Stimulated activated CD4-positive, alpha-beta T cell treated with anti-CD3 and anti-CD28 coated beads, Interleukin-12 subunit alpha, Interleukin-12 subunit beta, amount 100 ng/mL, for 24 hours (primary cell): ENCODE results near the gene LRFN3.
"Not testable (repeated sequence)": the region's sequence is repeated elsewhere in the genome, so short reads cannot be mapped to it uniquely, and the experiment has no call there.

Experiments
- DNase-seq, 2 experiments: peaks; one replicate each; pipeline ENCODE4 v3.0.0-alpha.2; 2020; ENCODE audit warnings: low read depth in 2 of 2

The LRFN3 gene

GRCh38 chr19:35905178-35905727, 30.9 kb upstream of the LRFN3 start:
- DNase-seq: no peak

DNA sequence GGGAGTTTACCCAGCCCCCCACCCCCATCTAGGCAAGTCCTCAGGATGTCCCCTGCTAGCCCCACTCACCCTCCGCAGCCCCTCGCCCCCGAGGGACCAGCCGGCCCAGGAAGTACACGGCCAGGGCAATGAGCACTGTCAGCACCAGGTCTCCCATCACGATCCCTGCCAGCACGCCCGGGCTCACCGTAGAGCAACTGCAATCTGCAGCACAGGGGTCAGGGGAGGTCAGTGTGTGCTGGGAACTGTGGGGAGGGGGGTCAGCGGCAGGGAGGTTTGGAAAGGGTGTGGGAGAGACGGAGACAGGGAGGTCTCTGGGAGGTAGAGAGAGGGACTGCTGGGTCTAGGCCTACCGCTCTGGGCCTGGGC, 28.8 kb upstream of the LRFN3 start:
- DNase-seq: no peak

DNA sequence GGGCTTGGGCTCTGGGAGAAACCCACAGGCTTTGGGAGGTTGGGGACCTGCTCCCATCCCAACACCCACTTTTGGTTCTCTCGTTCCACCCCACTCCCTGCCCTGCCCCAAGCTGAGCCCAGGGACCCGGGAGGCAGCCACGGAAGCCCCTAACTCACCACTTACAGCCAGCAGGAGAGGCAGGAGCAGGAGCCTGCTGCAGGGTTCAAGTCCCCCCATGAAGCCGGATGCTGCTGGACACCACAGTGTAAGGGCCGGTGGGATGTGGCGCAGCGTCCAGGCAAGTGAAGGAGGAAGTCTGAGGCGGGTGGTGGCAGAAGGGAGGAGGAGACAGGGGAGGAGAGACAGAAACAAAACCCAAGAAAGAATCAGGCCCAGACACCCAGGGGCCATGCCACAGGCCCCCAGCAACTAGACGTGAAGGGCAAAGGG, 28.1 kb upstream of the LRFN3 start, which contains the start of gene TYROBP:
TSS of gene TYROBP (minus strand) at position 286 of the 432 bp plus-strand sequence. CDS start at position 219, 67 bp downstream.
- no peak for DNase-seq

DNA sequence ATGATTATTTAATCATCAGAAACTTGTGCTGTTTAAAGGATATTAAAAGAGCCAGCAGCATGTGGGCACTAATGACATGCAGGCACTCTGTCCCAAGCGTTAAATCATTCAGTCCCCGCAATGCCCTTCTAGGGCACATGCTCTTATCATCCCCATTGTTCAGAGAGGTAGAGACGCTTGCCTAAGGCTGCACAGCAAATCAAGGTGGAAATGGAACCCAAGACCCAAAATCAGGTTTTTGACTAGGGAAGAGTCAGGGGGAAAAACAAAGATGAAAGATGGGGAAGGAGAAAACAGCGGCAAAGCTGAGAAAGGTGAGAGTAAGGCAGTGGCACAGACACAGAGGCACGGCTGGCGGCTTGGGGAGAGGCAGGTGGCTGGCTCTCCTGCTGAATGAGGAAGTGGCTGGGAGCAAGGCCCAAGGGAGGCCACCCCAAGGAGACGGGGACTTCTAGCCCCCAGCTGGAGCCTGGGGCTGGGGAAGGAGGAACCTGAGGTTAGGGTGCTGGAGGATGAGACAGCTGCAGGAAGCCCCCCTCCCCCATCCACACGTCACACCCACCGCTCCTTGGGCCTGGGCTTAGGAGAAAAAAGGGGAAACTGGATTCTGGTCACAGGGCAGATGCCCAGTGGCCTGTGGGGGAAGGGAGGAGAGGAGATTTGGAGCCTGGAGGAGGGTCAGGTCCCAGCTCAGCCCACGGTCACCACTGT, 27.0 kb upstream of the LRFN3 start:
- DNase-seq: no peak

- DNase-seq: no peak
These were observed 26.5 kb upstream of the LRFN3 start for GRCh38 chr19:35909684-35910035.

DNA sequence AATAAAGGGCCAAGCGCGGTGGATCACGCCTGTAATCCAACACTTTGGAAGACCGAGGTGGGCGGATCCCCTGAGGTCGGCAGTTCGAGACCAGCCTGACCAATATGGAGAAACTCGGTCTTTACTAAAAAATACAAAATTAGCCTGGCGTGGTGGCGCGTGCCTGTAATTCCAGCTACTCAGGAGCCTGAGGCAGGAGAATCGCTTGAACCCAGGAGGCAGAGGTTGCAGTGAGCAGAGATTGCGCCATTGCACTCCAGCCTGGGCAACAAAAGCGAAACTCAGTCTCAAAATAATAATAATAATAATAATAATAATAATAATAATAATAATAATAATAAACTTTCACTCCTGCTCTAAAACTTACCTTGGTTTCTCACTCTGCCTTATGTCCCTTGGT, 25.8 kb upstream of the LRFN3 start:
- DNase-seq: not testable (repeated sequence)

GRCh38 chr19:35911173-35911572, 25.0 kb upstream of the LRFN3 start:
- DNase-seq: no peak

DNA sequence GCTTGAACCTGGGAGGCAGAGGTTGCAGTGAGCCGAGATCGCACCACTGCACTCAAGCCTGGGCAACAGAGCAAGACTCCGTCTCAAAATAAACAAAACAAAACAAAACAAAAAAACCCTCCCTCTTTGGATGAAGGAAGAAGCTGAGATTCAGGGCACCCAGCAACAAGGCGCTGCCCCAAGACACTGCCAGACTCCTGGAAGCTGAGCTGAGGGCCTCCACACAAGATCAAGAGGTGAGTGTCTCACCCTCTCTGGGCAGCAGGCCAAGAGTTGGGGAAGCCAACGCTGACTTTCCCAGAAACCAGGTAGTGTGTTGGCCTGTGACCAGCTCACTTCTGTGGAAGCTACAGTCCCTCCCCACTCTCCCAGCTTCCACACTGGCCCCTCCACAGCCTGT, 24.4 kb upstream of the LRFN3 start:
- DNase-seq: no peak

DNA sequence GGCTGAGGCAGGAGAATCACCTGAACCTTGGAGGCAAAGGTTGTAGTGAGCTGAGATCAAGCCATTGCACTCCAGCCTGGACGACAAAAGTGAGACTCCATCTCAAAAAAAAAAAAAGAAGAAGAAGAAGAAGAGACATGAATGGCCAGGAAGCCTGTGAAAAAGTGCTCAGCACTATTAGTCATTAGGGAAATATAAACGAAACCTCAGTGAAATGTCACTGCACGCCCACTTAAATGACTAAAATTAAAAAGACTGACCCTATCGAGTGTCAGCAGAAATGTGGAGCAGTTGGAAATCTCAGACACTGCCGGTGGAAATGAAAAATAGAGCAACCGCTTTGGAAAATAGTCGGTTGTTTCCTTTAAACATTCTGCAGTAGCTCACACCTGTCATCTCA, 22.6 kb upstream of the LRFN3 start:
- no peak for DNase-seq

- no peak for DNase-seq
These were observed 20.7 kb upstream of the LRFN3 start for GRCh38 chr19:35915443-35915842.

DNA sequence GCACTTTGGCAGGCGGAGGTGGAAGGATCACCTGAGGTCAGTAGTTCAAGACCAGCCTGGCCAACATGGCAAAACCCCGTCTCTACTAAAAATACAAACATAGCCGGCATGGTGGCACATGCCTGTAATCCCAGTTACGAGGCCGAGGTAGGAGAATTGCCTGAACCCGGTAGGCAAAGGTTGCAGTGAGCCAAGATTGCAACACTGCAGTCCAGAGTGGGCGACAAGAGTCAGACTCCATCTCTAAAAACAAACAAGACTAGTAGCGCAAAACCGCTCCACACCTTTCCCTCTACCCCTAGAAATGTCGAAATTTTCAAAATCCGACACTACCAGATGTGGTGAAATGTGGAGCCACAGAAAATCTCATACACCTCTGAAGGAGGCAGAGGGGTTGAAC, 16.9 kb upstream of the LRFN3 start:
- no peak for DNase-seq

DNA sequence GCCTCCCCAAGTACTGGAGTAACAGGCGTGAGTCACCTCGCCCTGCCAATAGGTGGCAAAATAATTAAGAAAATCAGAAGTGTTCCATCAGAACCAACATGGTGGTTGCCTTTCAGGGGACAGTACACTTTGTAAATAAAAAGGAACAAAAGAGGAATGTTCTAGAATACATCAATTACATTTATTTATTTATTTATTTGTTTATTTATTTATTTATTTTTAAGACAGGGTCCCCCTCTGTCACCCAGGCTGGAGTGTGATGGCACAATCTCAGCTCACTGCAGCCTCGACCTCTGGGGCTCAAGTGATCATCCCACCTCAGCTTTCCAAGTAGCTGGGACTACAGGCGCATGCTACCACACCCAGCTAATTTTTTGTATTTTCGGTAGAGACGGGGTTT, 15.2 kb upstream of the LRFN3 start:
- DNase-seq: no peak

DNA sequence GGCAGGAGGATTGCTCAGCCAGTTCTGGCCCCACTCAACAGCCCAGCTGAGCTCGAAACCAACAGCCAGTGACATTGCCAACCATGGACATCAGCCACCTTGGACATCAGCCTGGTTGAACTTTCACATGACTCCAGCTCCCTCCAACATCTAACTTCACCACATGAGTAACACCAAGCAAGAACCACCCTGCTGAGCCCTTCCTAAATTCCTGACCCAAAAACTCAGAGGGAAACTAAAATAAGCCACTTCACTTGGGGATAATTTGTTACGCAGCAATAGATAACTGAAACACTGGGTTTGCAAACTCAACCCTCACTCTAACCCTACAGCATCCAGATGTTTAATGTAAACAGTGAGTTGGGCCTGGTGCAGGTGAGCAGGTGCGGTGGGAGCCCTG, 10.7 kb upstream of the LRFN3 start:
- DNase-seq: no peak

DNA sequence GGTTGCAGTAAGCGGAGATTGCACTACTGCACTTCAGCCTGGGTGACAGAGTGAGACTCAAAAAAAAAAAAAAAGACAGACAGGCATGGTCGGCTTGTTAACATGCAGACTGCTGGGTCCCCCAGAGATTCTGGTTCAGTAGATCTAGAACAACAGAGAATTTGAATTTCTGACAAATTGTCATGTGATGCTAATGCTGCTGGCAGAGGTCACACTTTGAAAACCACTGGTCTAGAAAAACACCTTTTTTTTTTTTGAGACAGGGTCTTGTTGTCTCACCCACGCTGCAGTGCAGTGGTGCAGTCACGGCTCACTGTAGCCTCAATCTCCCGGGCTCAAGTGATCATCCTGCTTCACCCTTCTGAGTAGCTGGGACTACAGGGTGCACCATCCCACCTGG, 7.7 kb upstream of the LRFN3 start:
- DNase-seq: no peak

DNA sequence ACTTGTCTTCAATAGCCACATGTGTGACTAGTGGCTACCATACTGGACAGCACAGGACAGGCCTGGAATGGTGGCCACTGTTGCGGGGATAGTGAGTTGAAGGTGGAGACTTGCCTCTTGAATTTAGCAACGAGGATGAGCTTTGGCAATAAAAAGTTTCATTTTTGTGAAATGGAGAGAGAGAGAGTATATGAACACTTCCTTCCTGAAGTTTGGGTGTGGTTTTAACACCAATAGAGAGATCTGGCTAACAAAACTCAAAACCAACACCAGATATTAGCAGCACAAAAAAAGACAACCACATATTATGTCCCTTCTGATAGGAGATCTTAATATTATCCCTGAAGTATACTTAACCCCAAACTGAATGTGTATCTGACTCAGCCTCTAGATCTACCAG, 6.3 kb upstream of the LRFN3 start:
- DNase-seq: no peak

- peak; percentile 98 for DNase-seq
These were observed 4.9 kb upstream of the LRFN3 start for GRCh38 chr19:35931161-35931873.

- DNase-seq: no peak
These were observed 4.3 kb upstream of the LRFN3 start for GRCh38 chr19:35931874-35932202.

DNA sequence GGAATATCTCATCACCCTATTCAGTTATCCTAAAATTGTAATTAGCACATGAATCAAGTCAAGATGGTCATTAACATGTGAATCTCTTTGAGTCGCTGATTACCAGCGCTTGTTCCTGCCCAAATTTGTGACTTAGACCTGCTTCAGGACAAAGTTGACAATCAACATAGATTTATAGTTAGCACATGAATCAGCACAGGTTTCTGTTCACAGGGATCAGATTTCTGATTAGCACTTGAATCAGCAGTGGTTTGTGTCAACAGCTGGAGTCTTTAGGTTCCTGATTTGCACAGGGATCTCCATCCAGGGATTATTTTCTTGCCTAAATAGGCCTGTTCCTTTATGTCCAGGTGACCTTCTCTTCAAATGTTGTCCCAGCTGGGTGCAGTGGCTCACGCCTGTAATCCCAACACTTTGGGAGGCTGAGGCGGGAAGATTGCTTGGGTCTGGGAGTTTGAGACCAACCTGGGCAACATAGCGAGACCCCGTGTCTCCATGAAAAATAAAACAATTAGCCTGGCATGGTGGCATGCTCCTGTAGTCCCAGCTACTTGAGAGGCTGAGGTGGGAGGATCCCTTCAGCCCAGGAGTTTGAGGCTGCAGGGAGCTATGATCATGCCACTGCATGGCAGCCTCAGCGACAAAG, 3.8 kb upstream of the LRFN3 start:
- no peak for DNase-seq

DNA sequence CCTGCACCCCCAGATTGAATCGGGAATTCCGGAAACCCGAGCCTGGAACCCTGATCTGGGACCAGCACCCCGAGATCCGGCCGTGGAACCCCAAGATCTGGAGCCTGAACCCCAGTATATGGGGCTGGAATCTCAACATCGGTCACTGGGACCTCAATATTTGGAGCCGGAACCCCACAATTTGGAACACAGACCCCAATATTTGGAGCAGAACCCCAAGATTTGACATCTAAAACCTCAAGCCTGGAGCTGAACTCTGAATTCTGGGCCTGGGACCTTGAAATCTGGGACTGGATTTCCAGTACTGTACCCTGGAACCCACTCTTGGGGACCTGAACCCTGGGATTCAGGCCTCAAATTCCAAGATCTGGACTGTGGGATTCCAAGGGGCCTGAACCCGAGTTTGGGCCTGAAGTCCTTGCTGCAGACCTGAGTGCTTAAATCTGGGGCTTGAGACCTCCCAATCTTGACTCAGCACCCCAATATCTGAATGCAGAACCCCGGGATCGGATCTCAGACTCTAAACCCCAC, 629 bp downstream of the LRFN3 start:
- no peak for DNase-seq

- DNase-seq: no peak
These were observed 1.4 kb downstream of the LRFN3 start for GRCh38 chr19:35937345-35938281.
